Colonic mucosa (tissue), 4 donors: ENCODE data around the gene ING2. TPM values are rescaled to one million over a fixed set of nuclear protein-coding genes. Genes with fewer than 3 reads are reported as not detected.

Experiments used
- DNase-seq: peaks from one replicate; pipeline ENCODE4 v3.0.0-alpha.2; 2020
- H3K27ac ChIP-seq: fragments of 200-600 bp; one replicate; pipeline ENCODE4 v1.8.0; 2021
- H3K27me3 ChIP-seq: fragments of 200-600 bp; one replicate; pipeline ENCODE4 v1.8.0; 2021
- H3K36me3 ChIP-seq: fragments of 200-600 bp; one replicate; pipeline ENCODE4 v1.8.0; 2021
- H3K4me1 ChIP-seq: fragments of 200-600 bp; one replicate; pipeline ENCODE4 v1.8.0; 2021; ENCODE audit warnings: mild to moderate bottlenecking
- H3K4me3 ChIP-seq: fragments of 200-600 bp; one replicate; pipeline ENCODE4 v1.8.0; 2021
- H3K9ac ChIP-seq, 2 donors: one replicate each; pipeline ENCODE4 v1.7.0; 2013; ENCODE audit warnings: control low read depth in 2 of 2, low read depth in 2 of 2, low read length in 2 of 2
- H3K9me3 ChIP-seq: fragments of 200-600 bp; one replicate; pipeline ENCODE4 v1.8.0; 2021
- intact Hi-C: fragments of 100-400 bp; cut with DNase I; formaldehyde crosslinking; loops from one replicate; pipeline ENCODE4 v1.14.1; 2022
- total RNA-seq, 2 donors: library from RNA; stranded (reverse); fragmentation: NEBNext Ultra II Directional in 1 of 2; extraction: Animal tissue kit (Norgen Biotek cat#: 25700) in 1 of 2; gene quantifications; one replicate each; pipeline ENCODE4 v1.2.1, GENCODE V29; 2021
- TF ChIP-seq, protein P1 (sequence below): fragments of 200-600 bp; IDR thresholded peaks from one replicate; pipeline ENCODE4 v1.8.0; 2022; ENCODE audit warnings: antibody characterized with exemption, mild to moderate bottlenecking
- donor health status: healthy.
- donor health status: DM: no; HTN: no; CAD: no.
- donor health status: DM: no; HTN: no; CAD: no.

ING2 gene
- total RNA-seq, 2 donors from 2014 or later = 11.0 to 15.3 TPM

DNA sequence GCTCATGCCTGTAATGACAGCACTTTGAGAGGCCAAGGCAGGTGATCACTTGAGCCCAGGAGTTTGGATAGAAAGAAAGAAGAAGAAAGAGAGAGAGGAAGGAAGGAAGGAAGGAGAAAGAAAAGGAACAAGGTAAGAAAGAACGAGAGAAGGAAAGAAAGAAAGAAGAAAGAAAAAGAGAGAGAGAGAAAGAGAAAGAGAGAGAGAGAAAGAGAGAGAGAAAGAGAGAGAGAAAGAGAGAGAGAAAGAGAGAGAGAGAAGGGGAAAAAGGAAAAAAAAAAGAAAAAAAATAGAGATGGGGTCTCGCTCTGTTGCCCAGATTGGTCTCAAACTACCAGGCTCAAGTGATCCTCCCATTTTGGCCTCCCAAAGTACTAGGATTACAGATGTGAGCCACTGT lies 22.5 kb downstream of the ING2 start:
- TF ChIP-seq, protein P1, sequence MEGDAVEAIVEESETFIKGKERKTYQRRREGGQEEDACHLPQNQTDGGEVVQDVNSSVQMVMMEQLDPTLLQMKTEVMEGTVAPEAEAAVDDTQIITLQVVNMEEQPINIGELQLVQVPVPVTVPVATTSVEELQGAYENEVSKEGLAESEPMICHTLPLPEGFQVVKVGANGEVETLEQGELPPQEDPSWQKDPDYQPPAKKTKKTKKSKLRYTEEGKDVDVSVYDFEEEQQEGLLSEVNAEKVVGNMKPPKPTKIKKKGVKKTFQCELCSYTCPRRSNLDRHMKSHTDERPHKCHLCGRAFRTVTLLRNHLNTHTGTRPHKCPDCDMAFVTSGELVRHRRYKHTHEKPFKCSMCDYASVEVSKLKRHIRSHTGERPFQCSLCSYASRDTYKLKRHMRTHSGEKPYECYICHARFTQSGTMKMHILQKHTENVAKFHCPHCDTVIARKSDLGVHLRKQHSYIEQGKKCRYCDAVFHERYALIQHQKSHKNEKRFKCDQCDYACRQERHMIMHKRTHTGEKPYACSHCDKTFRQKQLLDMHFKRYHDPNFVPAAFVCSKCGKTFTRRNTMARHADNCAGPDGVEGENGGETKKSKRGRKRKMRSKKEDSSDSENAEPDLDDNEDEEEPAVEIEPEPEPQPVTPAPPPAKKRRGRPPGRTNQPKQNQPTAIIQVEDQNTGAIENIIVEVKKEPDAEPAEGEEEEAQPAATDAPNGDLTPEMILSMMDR = no peak
- Histone ChIP-seq H3K9ac (no peak overlapping the region), H3K4me3 (no peak overlapping the region), H3K9me3 (no peaks in the 10 kb centered on the region), H3K27me3 (no peaks in the 10 kb centered on the region), H3K27ac (no peak overlapping the region), H3K36me3 (no peaks in the 10 kb centered on the region), H3K4me1 (no peaks in the 10 kb centered on the region)
- DNase-seq = no peak
- intact Hi-C loops = no loop called here

DNA sequence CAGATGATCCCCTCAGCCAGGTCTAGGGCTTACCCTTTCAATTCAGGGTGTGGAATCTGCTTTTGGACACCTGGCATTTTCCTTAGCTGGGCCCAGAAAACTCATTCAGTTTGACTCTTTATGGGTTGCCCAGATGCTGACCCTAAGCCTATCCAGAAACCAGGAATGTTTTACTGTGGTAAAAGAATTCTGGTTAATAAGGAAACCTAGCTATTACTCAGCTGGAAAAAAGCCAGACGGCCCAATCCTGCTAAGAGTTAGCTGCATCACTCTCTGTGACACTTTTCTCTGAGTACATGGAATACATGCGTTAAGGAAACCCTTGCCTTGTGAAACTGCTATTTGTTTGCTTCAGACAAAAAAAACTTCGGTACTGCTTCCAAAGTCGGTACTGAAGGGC lies 28.0 kb downstream of the ING2 start:
- H3K36me3 ChIP-seq = no peaks in the 10 kb centered on the region
- peaks cover 3% of the 10 kb centered on the region for H3K27me3 ChIP-seq
- TF ChIP-seq, protein P1 = no peak
- H3K9ac ChIP-seq = no peak overlapping the region
- DNase-seq = no peak
- no peak overlapping the region for H3K27ac ChIP-seq
- no peak overlapping the region for H3K4me3 ChIP-seq
- intact Hi-C loops = no loop called here
- H3K9me3 ChIP-seq = no peaks in the 10 kb centered on the region
- H3K4me1 ChIP-seq = no peaks in the 10 kb centered on the region

DNA sequence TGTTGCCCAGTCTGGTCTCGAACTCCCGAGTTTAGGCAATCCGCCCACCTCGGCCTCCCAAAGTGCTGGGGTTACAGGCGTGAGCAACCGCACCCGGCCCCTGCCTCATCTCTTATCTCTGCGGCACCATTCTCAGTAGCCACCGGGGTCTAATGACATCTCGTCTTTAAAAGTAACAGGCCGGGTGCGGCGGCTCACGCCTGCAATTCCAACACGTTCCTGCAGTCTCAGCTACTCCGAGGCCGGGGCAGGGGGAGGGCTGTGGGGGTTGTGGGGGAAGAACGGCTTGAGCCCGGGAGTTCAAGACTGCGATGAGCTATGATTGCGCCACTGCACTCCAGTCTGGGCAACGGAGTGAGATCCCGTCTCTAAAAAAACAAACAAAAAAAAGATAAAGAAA lies 28.8 kb downstream of the ING2 start:
- no peaks in the 10 kb centered on the region for H3K9me3 ChIP-seq
- H3K27ac ChIP-seq = no peak overlapping the region
- no peak overlapping the region for H3K4me3 ChIP-seq
- no peaks in the 10 kb centered on the region for H3K36me3 ChIP-seq
- peaks cover 3% of the 10 kb centered on the region for H3K27me3 ChIP-seq
- TF ChIP-seq, protein P1 = no peak
- DNase-seq = no peak
- intact Hi-C loops = no loop called here
- H3K4me1 ChIP-seq = no peaks in the 10 kb centered on the region
- no peak overlapping the region for H3K9ac ChIP-seq

DNA sequence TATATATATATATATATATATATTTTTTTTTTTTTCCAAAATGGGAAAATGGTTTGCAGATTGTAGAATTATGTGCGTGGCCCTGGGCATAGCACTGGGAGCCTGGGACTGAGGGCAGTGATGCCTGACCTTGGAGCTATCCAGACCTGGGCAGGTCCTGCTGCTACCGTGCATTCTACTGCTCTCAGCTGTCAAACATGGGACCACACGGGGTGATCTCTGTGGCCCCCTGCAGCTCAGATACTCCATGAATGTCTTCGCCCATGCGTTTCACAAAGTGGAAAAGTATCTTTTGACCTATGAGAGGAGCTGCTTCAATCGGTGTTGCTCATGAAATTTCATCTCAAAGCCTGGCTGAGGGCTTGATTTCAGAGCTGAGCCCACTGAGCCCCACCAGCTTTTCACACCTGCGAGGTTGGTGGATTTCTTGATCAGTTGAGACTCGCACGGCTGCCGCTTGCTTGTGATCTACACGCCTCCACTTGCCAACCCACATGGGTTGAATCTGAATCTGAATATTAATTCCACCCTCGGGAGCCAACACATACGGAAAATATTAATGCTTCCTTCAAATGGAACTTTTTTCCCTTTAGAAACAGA lies 35.7 kb downstream of the ING2 start:
- intact Hi-C loops = no loop called here
- DNase-seq = no peak
- Histone ChIP-seq H3K36me3 (no peaks in the 10 kb centered on the region), H3K9me3 (no peaks in the 10 kb centered on the region), H3K27me3 (no peaks in the 10 kb centered on the region), H3K4me1 (no peaks in the 10 kb centered on the region), H3K9ac (no peak overlapping the region), H3K27ac (no peak overlapping the region), H3K4me3 (no peak overlapping the region)
- TF ChIP-seq, protein P1 = no peak

DNA sequence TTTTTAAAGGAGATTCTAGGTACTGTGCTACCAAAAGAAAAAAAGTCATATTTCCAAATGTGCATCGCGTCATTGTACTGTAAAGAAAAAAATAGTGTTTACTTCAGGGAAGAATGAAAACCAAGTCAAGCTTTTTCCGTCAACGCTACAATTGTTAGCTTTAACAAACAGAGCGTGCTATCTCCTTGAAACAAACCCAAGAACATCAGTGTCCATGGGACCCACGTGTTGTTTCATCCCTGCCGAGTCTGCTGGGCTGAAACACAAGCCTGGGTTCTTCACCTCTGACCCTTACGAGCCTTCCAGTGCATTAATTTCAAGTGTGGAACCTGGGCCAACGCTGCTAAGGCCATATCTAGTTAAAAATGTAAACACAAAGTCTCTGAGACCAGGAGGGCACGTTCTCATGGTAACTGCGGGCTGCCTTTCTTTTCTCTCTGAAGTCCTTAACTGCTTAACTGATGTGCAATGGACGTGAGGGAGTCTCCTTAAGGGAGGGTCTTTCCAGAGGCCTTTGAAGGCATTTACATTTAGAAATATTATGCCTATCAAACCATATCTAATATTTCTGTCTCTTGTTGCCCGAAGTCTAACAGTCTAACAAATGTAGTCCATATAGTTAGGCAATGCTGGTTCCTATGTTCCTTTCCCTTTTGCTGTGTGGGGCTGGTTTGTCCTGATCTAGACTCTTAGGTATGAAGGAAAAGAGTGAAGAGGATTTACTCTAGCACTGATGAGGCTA lies 36.3 kb downstream of the ING2 start:
- no peaks in the 10 kb centered on the region for H3K36me3 ChIP-seq
- no peaks in the 10 kb centered on the region for H3K4me1 ChIP-seq
- DNase-seq = no peak
- no peak overlapping the region for H3K4me3 ChIP-seq
- TF ChIP-seq, protein P1 = no peak
- no peaks in the 10 kb centered on the region for H3K27me3 ChIP-seq
- H3K9ac ChIP-seq = no peak overlapping the region
- no peaks in the 10 kb centered on the region for H3K9me3 ChIP-seq
- intact Hi-C loops = no loop called here
- H3K27ac ChIP-seq = no peak overlapping the region
